Stomach (tissue), 9 donors: ENCODE data around the gene COL8A2. TPM values are rescaled to one million over a fixed set of nuclear protein-coding genes. Genes with fewer than 3 reads are reported as not detected.

Experiments
- DNase-seq, 2 donors: peaks; one replicate each; pipeline versions ENCODE4 v3.0.0 to v3.0.0-alpha.2; 2013 to 2019
- H3K27ac ChIP-seq, 5 donors: fragments of 200-600 bp in 4 of 5; sonication (generic) in 4 of 5; one replicate each; pipeline ENCODE4 v1.5.1; 2013 to 2019; ENCODE audit warnings: mild to moderate bottlenecking in 1 of 5, moderate library complexity in 1 of 5
- H3K27me3 ChIP-seq, 3 donors: fragments of 200-600 bp; sonication (generic); one replicate each; pipeline ENCODE4 v1.5.1; 2017 to 2019; ENCODE audit warnings: mixed run types in 1 of 3
- H3K36me3 ChIP-seq, 4 donors: fragments of 200-600 bp; sonication (generic); 1 replicate in 3 of 4; 2 replicates in 1 of 4; pipeline ENCODE4 v1.5.1; 2016 to 2019
- H3K4me1 ChIP-seq, 4 donors: fragments of 200-600 bp; sonication (generic); one replicate each; pipeline ENCODE4 v1.5.1; 2016 to 2019
- H3K4me3 ChIP-seq, 4 donors: fragments of 200-600 bp; sonication (generic) in 3 of 4; one replicate each; pipeline ENCODE4 v1.5.1; 2016 to 2019; ENCODE audit warnings: mild to moderate bottlenecking in 1 of 4
- H3K9me3 ChIP-seq, 4 donors: fragments of 200-600 bp; sonication (generic); one replicate each; pipeline ENCODE4 v1.5.1; 2016 to 2019
- EP300 ChIP-seq: sonication (generic); formaldehyde crosslinking; IDR thresholded peaks from one replicate; pipeline ENCODE4 v1.6.1; 2017; ENCODE audit warnings: antibody characterized with exemption
- POLR2A ChIP-seq, 4 donors: fragments of 450-650 bp; IDR thresholded peaks; one replicate each; pipeline ENCODE4 v1.6.1; 2016; ENCODE audit warnings: antibody characterized with exemption in 4 of 4, control low read depth in 2 of 4, mild to moderate bottlenecking in 1 of 4, moderate library complexity in 1 of 4
- POLR2AphosphoS5 ChIP-seq, 3 donors: sonication (generic); formaldehyde crosslinking; IDR thresholded peaks; one replicate each; pipeline ENCODE4 v1.6.1; 2016; ENCODE audit warnings: antibody characterized with exemption in 3 of 3
- WGBS, 5 donors: extraction: QIAGEN DNeasy Blood & Tissue Kit in 3 of 5; methylation state at CpG; one replicate each; pipeline versions ENCODE4 v1.1.5 to v1.1.7; 2013 to 2018; 5-methylcytosine and 5-hydroxymethylcytosine counted together
- intact Hi-C: fragments of 100-400 bp; cut with DNase I; formaldehyde crosslinking; loops from one replicate; pipeline ENCODE4 v1.15.1; 2023; ENCODE audit warnings: low total_unique reads
- polyA plus RNA-seq, 3 donors: library from polyadenylated mRNA; stranded (reverse); fragments of 200-250 nt; gene quantifications; one replicate each; pipeline ENCODE4 v1.2.3, GENCODE V29; 2013
- total RNA-seq, 5 donors: library from RNA; depleted of rRNA; stranded (reverse); fragments of >200 nt; gene quantifications; one replicate each; pipeline versions ENCODE4 v1.1.0 to v1.2.3, GENCODE V29; 2014 to 2016
- TF ChIP-seq, protein P1 (sequence below), 7 experiments: fragments of 450-650 bp in 4 of 7; fragments of 200-600 bp in 3 of 7; sonication (generic) in 3 of 7; IDR thresholded peaks; one replicate each; pipeline ENCODE4 v1.5.1; 2016 to 2019; ENCODE audit warnings: antibody characterized with exemption in 7 of 7, control low read depth in 2 of 7, mild to moderate bottlenecking in 1 of 7
- donor health status: healthy with polysubstance abuse.
- donor health status: Bipolar disorder and iron deficiency.
- donor health status: healthy.

Gene COL8A2
- total and polyA plus RNA-seq, 8 donors: 0.92 to 19.2 (median 4.3) TPM

DNA sequence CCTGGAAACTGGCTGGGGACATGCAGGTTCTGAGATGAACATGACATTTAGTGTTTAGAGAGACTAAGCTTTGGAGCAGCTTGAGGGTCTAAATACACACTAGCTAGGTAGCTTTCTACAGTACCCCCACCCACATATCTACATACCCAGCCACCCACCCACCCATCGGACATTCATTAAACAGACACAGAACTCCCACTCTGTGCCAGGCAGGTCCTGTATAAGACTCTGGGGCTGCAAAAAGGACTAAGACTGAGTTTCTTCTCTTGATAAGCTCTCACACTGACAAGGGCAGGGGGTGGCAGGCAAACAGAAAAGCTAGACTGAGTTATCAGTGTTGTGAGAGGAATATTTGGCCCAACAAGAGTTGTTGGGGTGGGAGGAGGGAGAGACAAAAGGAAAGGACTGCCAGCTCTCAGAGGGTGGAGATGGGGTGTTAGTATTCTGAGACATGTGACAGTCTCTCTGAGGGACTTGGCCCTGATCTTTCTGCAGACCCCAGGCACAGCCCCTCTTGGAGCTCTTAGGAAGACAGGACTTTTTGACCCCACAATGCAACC is 37.7 kb upstream of the COL8A2 start:
- Histone ChIP-seq H3K27me3 (no peaks in the 10 kb centered on the region), H3K27ac (peak overlapping the region; percentile 40 to 100 (median 89)), H3K36me3 (peaks cover 0 to 15% (median 6%) of the 10 kb centered on the region in 4 donors), H3K4me3 (no peak overlapping the region), H3K9me3 (no peaks in the 10 kb centered on the region), H3K4me1 (peaks cover 54 to 100% (median 75%) of the 10 kb centered on the region in 4 donors)
- TF ChIP-seq POLR2A (IDR thresholded peaks at IDR 0.05): no peak
- TF ChIP-seq POLR2AphosphoS5 (IDR thresholded peaks at IDR 0.05): no peak
- TF ChIP-seq EP300: no peak
- TF ChIP-seq, protein P1, sequence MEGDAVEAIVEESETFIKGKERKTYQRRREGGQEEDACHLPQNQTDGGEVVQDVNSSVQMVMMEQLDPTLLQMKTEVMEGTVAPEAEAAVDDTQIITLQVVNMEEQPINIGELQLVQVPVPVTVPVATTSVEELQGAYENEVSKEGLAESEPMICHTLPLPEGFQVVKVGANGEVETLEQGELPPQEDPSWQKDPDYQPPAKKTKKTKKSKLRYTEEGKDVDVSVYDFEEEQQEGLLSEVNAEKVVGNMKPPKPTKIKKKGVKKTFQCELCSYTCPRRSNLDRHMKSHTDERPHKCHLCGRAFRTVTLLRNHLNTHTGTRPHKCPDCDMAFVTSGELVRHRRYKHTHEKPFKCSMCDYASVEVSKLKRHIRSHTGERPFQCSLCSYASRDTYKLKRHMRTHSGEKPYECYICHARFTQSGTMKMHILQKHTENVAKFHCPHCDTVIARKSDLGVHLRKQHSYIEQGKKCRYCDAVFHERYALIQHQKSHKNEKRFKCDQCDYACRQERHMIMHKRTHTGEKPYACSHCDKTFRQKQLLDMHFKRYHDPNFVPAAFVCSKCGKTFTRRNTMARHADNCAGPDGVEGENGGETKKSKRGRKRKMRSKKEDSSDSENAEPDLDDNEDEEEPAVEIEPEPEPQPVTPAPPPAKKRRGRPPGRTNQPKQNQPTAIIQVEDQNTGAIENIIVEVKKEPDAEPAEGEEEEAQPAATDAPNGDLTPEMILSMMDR (IDR thresholded peaks at IDR 0.05): no peak
- intact Hi-C loops: no loop called here
- 46 to 57% (median 55%) methylated on average over 1 of the region's 1 CpG for WGBS, 5 donors
- DNase-seq: no peak

DNA sequence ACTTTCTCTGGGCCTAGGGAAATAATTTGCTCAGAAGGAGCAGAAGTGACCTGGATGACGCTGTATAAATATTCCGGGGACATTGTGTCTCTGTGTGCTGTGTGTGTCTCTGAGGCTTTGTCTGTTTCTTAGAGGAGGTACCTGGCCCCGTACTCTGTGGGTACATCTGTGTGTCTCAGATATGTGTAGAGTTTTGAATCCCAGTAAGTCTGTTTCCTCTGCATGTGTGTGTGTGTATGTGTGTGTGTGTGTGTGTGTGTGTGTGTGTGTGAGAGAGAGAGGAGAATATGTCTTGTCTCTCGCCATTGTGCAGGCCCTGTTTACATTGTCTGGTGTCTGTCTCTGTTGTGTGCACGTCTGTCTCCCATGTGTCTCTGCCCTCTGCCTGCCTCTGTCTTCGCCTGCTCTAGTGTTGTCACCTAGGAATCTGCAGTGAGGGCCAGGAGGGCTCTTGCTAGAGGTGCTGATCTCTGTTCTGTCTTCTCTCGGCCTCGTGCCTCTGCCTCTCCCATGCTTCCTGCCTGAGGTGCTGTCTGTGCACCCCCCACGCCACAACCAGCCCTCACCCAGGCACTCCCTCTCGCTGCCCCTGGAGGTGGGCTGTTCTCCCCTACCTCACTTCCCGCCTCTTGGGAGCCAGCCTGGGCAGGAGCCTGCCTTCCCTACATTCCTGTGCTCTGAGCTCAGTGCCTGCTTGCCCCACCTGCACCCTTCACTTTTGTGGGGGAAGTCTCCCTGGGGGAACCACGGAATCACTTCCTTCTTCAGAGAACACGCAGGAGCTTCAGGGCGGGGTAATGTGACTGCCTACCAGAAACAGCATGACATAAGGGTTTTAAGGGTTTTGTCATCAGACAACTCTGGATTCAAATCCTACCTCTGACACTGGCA is 36.9 kb upstream of the COL8A2 start:
- H3K4me1 ChIP-seq: peaks cover 58 to 98% (median 75%) of the 10 kb centered on the region in 4 donors
- WGBS, 5 donors: 34 to 40% (median 39%) methylated on average over 14 of the region's 14 CpGs
- H3K4me3 ChIP-seq: peak overlapping the region; percentile 35 to 45 (median 40)
- TF ChIP-seq POLR2AphosphoS5 (IDR thresholded peaks at IDR 0.05): peak in 1 of 3 donors; percentile 14
- TF ChIP-seq, protein P1 (IDR thresholded peaks at IDR 0.05): no peak
- peak overlapping the region; percentile 40 to 100 (median 89) for H3K27ac ChIP-seq
- peak; percentile 51 to 85 for DNase-seq
- no peaks in the 10 kb centered on the region for H3K27me3 ChIP-seq
- intact Hi-C loops: no loop called here
- H3K9me3 ChIP-seq: no peaks in the 10 kb centered on the region
- H3K36me3 ChIP-seq: peaks cover 0 to 8% (median 0%) of the 10 kb centered on the region in 4 donors

DNA sequence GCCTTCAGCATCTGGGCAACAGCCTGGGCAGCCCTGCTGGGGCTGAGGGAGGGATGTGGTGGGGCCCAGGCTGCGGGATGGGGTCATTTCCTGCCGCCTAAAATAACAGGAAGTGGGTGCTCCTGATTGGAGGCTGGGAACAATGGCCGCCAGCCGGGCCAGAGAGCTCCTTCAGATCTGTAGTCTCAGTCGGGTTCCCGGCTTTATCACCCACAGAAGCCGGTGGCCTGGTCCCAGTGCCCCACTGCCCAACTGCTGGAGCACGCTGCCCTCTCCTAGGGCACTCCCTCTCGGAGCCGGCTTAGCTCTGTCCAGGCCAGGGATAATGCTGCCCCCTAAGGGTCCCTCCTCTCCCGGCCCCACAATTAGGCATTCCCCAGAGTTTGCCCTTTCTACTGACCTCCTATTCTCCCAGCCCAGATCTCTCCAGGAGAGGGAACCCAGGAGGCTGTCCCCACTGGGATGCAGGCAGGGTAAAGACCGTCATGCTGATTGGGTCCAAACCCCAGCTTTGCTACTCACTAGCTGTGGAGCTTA is 36.0 kb upstream of the COL8A2 start:
- Histone ChIP-seq H3K4me3 (peak overlapping the region; percentile 35 to 45 (median 40)), H3K27me3 (no peaks in the 10 kb centered on the region), H3K27ac (peak overlapping the region; percentile 85 to 100 (median 89)), H3K4me1 (peaks cover 58 to 90% (median 72%) of the 10 kb centered on the region in 4 donors), H3K36me3 (peaks cover 0 to 8% (median 0%) of the 10 kb centered on the region in 4 donors), H3K9me3 (no peaks in the 10 kb centered on the region)
- 3 to 20% (median 11%) methylated on average over 8 to 12 of the region's 12 CpGs for WGBS, 5 donors
- peak in 2 of 3 donors; percentile 11 to 31 for TF ChIP-seq POLR2AphosphoS5 (IDR thresholded peaks at IDR 0.05)
- no peak for TF ChIP-seq POLR2A (IDR thresholded peaks at IDR 0.05)
- TF ChIP-seq, protein P1 (IDR thresholded peaks at IDR 0.05): peak in 1 of 7 experiments; percentile 24
- no peak for TF ChIP-seq EP300
- intact Hi-C loops: no loop called here
- DNase-seq: peak; percentile 60 to 86

DNA sequence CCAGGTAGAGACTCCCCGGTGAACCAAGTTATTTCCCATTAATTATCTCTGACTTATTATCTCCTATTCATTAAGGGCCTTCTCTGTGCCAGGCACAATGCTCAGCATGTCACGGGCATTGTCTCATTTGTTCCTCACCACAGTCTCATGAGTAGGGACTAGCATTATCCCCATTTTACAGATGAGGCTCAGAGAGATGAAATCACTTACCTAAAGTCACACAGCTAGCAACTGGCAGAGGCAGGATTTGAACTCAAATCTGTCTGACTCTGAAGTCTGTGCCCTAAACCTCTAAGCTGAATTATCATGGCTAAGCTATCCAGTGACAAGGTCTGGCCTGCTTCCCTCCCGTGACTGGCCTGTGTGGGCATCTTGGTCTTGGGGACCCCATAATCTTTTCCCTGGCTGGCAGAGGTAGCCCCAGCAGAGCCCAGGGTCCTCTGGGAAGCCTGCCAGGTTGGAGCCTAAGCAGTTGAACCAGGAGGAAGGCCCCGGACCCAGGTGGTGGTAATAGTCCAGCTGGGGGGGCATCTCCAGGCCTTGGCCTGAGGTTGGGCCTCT is 35.4 kb upstream of the COL8A2 start:
- 58 to 86% (median 70%) methylated on average over 2 to 4 of the region's 4 CpGs for WGBS, 5 donors
- no peaks in the 10 kb centered on the region for H3K9me3 ChIP-seq
- H3K4me3 ChIP-seq: peak overlapping the region; percentile 35 to 45 (median 40)
- H3K27me3 ChIP-seq: no peaks in the 10 kb centered on the region
- H3K27ac ChIP-seq: peak overlapping the region; percentile 85 to 100 (median 89)
- H3K36me3 ChIP-seq: peaks cover 0 to 8% (median 0%) of the 10 kb centered on the region in 4 donors
- TF ChIP-seq EP300: no peak
- TF ChIP-seq, protein P1 (IDR thresholded peaks at IDR 0.05): no peak
- TF ChIP-seq POLR2AphosphoS5 (IDR thresholded peaks at IDR 0.05): no peak
- TF ChIP-seq POLR2A (IDR thresholded peaks at IDR 0.05): no peak
- intact Hi-C loops: no loop called here
- DNase-seq: no peak
- peaks cover 58 to 84% (median 69%) of the 10 kb centered on the region in 4 donors for H3K4me1 ChIP-seq
